Measurements from ENCODE around the gene DNAJC3. TPM values are rescaled to one million over a fixed set of nuclear protein-coding genes. Genes with fewer than 3 reads are reported as not detected.
A peak's percentile ranks its signal among the peaks of the same experiment; 100 is the strongest.

Gene DNAJC3
- total and polyA plus RNA-seq, 2 of the 13 experiments (the other 11 are each of a cell fraction or from before 2014, with no cell fraction given) = 10.4 to 48.2 TPM

- TF ChIP-seq SETDB1 (CRISPR knock-in tag; IDR thresholded peaks at IDR 0.05; ENCODE audit: borderline replicate concordance) (no peak), ZNF629 (CRISPR knock-in tag; conservative IDR thresholded peaks at IDR 0.05) (no peak), AGO1 (IDR thresholded peaks at IDR 0.05; ENCODE audit: low read depth, low read length, poor library complexity, severe bottlenecking) (no peak), SRF (IDR thresholded peaks at IDR 0.05; ENCODE audit: low read depth, low read length) (no peak), ZSCAN25 (CRISPR knock-in tag; IDR thresholded peaks at IDR 0.05) (no peak), GTF3A (CRISPR knock-in tag; conservative IDR thresholded peaks at IDR 0.05) (no peak), GABPB1 (CRISPR knock-in tag; IDR thresholded peaks at IDR 0.05) (no peak), SMARCC2 (IDR thresholded peaks at IDR 0.05) (no peak), ZBTB46 (CRISPR knock-in tag; IDR thresholded peaks at IDR 0.05; ENCODE audit: borderline replicate concordance) (no peak), ZIK1 (CRISPR knock-in tag; IDR thresholded peaks at IDR 0.05; ENCODE audit: borderline replicate concordance, low read depth) (no peak), THRA (CRISPR knock-in tag; IDR thresholded peaks at IDR 0.05; ENCODE audit: borderline replicate concordance) (no peak), CSRNP1 (CRISPR knock-in tag; IDR thresholded peaks at IDR 0.05) (no peak), KDM2A (CRISPR knock-in tag; IDR thresholded peaks at IDR 0.05; ENCODE audit: borderline replicate concordance, low read depth) (no peak), CBFB (CRISPR knock-in tag; IDR thresholded peaks at IDR 0.05) (no peak), BRCA1 (CRISPR knock-in tag; IDR thresholded peaks at IDR 0.05) (no peak), MAX (IDR thresholded peaks at IDR 0.05) (peak; percentile 88), NFE2L2 (IDR thresholded peaks at IDR 0.05; ENCODE audit: low read length) (no peak), CENPT (CRISPR knock-in tag; IDR thresholded peaks at IDR 0.05; ENCODE audit: low read depth) (no peak), ZNF354B (CRISPR knock-in tag; IDR thresholded peaks at IDR 0.05) (no peak), ZNF431 (CRISPR knock-in tag; IDR thresholded peaks at IDR 0.05; ENCODE audit: borderline replicate concordance, low read depth) (no peak), AHR (CRISPR knock-in tag; IDR thresholded peaks at IDR 0.05) (no peak), TFDP1 (CRISPR knock-in tag; IDR thresholded peaks at IDR 0.05; ENCODE audit: borderline replicate concordance) (peak; percentile 84; the same call in 1 of the 2 replicates), MTERF4 (CRISPR knock-in tag; IDR thresholded peaks at IDR 0.05) (no peak)
Measured at GRCh38 chr13:95644601-95645052, 32.3 kb upstream of the DNAJC3 start, which contains the start of gene DZIP1 (continued).
